Smooth muscle cell (in vitro differentiated cells): Measurements from ENCODE around the gene BDH1. TPM values are rescaled to one million over a fixed set of nuclear protein-coding genes. Genes with fewer than 3 reads are reported as not detected.
A peak's percentile ranks its signal among the peaks of the same experiment; 100 is the strongest.

ENCODE experiments used
- DNase-seq: peaks from one replicate; lab custom pipeline; 2025; ENCODE audit not compliant: unreplicated experiment; lab: John Stamatoyannopoulos, UW
- H2AFZ ChIP-seq: fragments of 200-600 bp; sonication (generic); 2 replicates; pipeline ENCODE4 v1.6.0; 2016; ENCODE audit warnings: antibody characterized with exemption, low read depth, mild to moderate bottlenecking
- H3F3A ChIP-seq: fragments of 200-600 bp; sonication (generic); 2 replicates; pipeline ENCODE4 v1.6.0; 2017; ENCODE audit warnings: antibody characterized with exemption, low read depth
- H3K27ac ChIP-seq: fragments of 200-600 bp; sonication (generic); 2 replicates; pipeline ENCODE4 v1.5.1; 2016; ENCODE audit warnings: low read depth, mild to moderate bottlenecking
- H3K27me3 ChIP-seq: fragments of 200-600 bp; sonication (generic); 2 replicates; pipeline ENCODE4 v1.6.1; 2016; ENCODE audit warnings: low read depth, mild to moderate bottlenecking
- H3K36me3 ChIP-seq: fragments of 200-600 bp; sonication (generic); 2 replicates; pipeline ENCODE4 v1.5.1; 2016; ENCODE audit warnings: low read depth
- H3K4me1 ChIP-seq: fragments of 200-600 bp; sonication (generic); 2 replicates; pipeline ENCODE4 v1.5.1; 2016; ENCODE audit warnings: low read depth
- H3K4me2 ChIP-seq: fragments of 200-600 bp; sonication (generic); 2 replicates; pipeline ENCODE4 v1.6.0; 2016; ENCODE audit warnings: mild to moderate bottlenecking
- H3K4me3 ChIP-seq: fragments of 200-600 bp; sonication (generic); 2 replicates; pipeline ENCODE4 v1.5.1; 2016; ENCODE audit warnings: mild to moderate bottlenecking
- H3K79me2 ChIP-seq: fragments of 200-600 bp; sonication (generic); 2 replicates; pipeline ENCODE4 v1.6.0; 2016; ENCODE audit warnings: low read depth, mild to moderate bottlenecking
- H3K9ac ChIP-seq: fragments of 200-600 bp; sonication (generic); 2 replicates; pipeline ENCODE4 v1.6.0; 2016; ENCODE audit warnings: low read depth
- H3K9me3 ChIP-seq: fragments of 200-600 bp; sonication (generic); replicated peaks from 2 replicates; pipeline ENCODE4 v1.5.1; 2016; ENCODE audit warnings: low read depth
- H4K20me1 ChIP-seq: fragments of 200-600 bp; sonication (generic); 2 replicates; pipeline ENCODE4 v1.6.0; 2016; ENCODE audit warnings: low read depth
- CTCF ChIP-seq: fragments of 200-600 bp; sonication (generic); IDR thresholded peaks from 2 replicates; pipeline ENCODE4 v1.5.1; 2017; ENCODE audit warnings: borderline replicate concordance, mild to moderate bottlenecking, antibody characterized with exemption; ENCODE audit not compliant: insufficient read depth, poor library complexity, severe bottlenecking
- WGBS: methylation state at CpG from one replicate; pipeline ENCODE4 v1.1.7; 2016; ENCODE audit warnings: low lambda C conversion rate; 5-methylcytosine and 5-hydroxymethylcytosine counted together
- polyA plus RNA-seq: library from polyadenylated mRNA; unstranded; fragments of >200 nt; fragmentation: Nextera tagmentation; extraction: Ambion mirVana; gene quantifications from 2 replicates; pipeline ENCODE4 v1.2.1, GENCODE V29; 2016
- total RNA-seq: library from RNA; depleted of rRNA; stranded (reverse); fragments of >200 nt; gene quantifications from 2 replicates; pipeline ENCODE4 v1.2.3, GENCODE V29; 2014

The BDH1 gene
- total and polyA plus RNA-seq, 2 experiments from 2014 or later = 4.0 to 7.2 TPM

- H3K9me3 ChIP-seq = no peaks in the 10 kb centered on the region
- H3K27ac ChIP-seq = peak overlapping the region; percentile 68
- no peaks in the 10 kb centered on the region for H3K36me3 ChIP-seq
- no peak overlapping the region for H3K9ac ChIP-seq
- 79% methylated on average over 6 of the region's 6 CpGs for WGBS
- no peak overlapping the region for H3K4me2 ChIP-seq
- DNase-seq = no peak
- no peak for TF ChIP-seq CTCF
- peaks cover 10% of the 10 kb centered on the region for H3K4me1 ChIP-seq
- no peak overlapping the region for H2AFZ ChIP-seq
- H3F3A ChIP-seq = no peaks in the 10 kb centered on the region
- H3K79me2 ChIP-seq = no peaks in the 10 kb centered on the region
- H4K20me1 ChIP-seq = no peaks in the 10 kb centered on the region
- H3K27me3 ChIP-seq = no peaks in the 10 kb centered on the region
- H3K4me3 ChIP-seq = no peak overlapping the region
Observed at GRCh38 chr3:197539651-197540051, 16.1 kb downstream of the BDH1 start.

- WGBS = 88% methylated on average over 6 of the region's 6 CpGs
- no peaks in the 10 kb centered on the region for H4K20me1 ChIP-seq
- H3K4me3 ChIP-seq = no peak overlapping the region
- DNase-seq = no peak
- no peaks in the 10 kb centered on the region for H3K36me3 ChIP-seq
- H3F3A ChIP-seq = no peaks in the 10 kb centered on the region
- no peaks in the 10 kb centered on the region for H3K4me1 ChIP-seq
- no peak overlapping the region for H3K4me2 ChIP-seq
- no peak overlapping the region for H2AFZ ChIP-seq
- no peak overlapping the region for H3K27ac ChIP-seq
- no peaks in the 10 kb centered on the region for H3K27me3 ChIP-seq
- no peak for TF ChIP-seq CTCF
- no peaks in the 10 kb centered on the region for H3K9me3 ChIP-seq
- no peaks in the 10 kb centered on the region for H3K79me2 ChIP-seq
- no peak overlapping the region for H3K9ac ChIP-seq
Observed at GRCh38 chr3:197533927-197534725, 21.6 kb downstream of the BDH1 start.

GRCh38 chr3:197533396-197533795, 22.4 kb downstream of the BDH1 start:
- Histone ChIP-seq H3K27me3 (no peaks in the 10 kb centered on the region), H3K9ac (no peak overlapping the region), H3K79me2 (no peaks in the 10 kb centered on the region), H3K36me3 (no peaks in the 10 kb centered on the region), H3K4me3 (no peak overlapping the region), H3K4me2 (no peak overlapping the region), H4K20me1 (no peaks in the 10 kb centered on the region), H2AFZ (no peak overlapping the region), H3K27ac (no peak overlapping the region), H3K9me3 (no peaks in the 10 kb centered on the region), H3K4me1 (no peaks in the 10 kb centered on the region), H3F3A (no peaks in the 10 kb centered on the region)
- DNase-seq = no peak
- WGBS = 94% methylated on average over 10 of the region's 10 CpGs
- no peak for TF ChIP-seq CTCF

GRCh38 chr3:197532388-197532787, 23.4 kb downstream of the BDH1 start:
- 85% methylated on average over 3 of the region's 3 CpGs for WGBS
- Histone ChIP-seq H3F3A (no peaks in the 10 kb centered on the region), H3K36me3 (no peaks in the 10 kb centered on the region), H3K4me2 (no peak overlapping the region), H3K27ac (no peak overlapping the region), H2AFZ (no peak overlapping the region), H3K9ac (no peak overlapping the region), H3K27me3 (no peaks in the 10 kb centered on the region), H3K4me3 (no peak overlapping the region), H3K9me3 (no peaks in the 10 kb centered on the region), H4K20me1 (no peaks in the 10 kb centered on the region), H3K4me1 (no peaks in the 10 kb centered on the region), H3K79me2 (no peaks in the 10 kb centered on the region)
- DNase-seq = no peak
- no peak for TF ChIP-seq CTCF
